GM12878 (cell line): ENCODE results near the gene CIAO2B. TPM values are rescaled to one million over a fixed set of nuclear protein-coding genes. Genes with fewer than 3 reads are reported as not detected.

Experiments
- ATAC-seq: fragments of 200-7000 bp; cut with Tn5 transposase; 3 replicates; pipeline ENCODE4 v1.9.1; 2020; ENCODE audit warnings: mild to moderate bottlenecking, moderate library complexity
- BruUV-seq: library from RNA; stranded (reverse); fragments of 400-500 nt; replicated peaks from 2 replicates; lab custom pipeline; 2021; lab: Mats Ljungman, UMichigan
- CTCF ChIA-PET: fragments of 300-600 bp; sonication (Branson Sonifier 250); formaldehyde crosslinking; extraction: SDS; loops from one replicate; lab custom pipeline; 2021; ENCODE audit warnings: inconsistent platforms; lab: Yijun Ruan, JAX
- POLR2A ChIA-PET: fragments of 350-600 bp; formaldehyde crosslinking; extraction: SDS; loops from one replicate; lab custom pipeline; 2021; ENCODE audit warnings: inconsistent platforms; lab: Charles Lee
- RAD21 ChIA-PET: fragments of 300-600 bp; sonication (Branson Sonifier 250); formaldehyde crosslinking; loops from one replicate; lab custom pipeline; 2023; ENCODE audit warnings: antibody characterized with exemption; ENCODE audit not compliant: unreplicated experiment; lab: Charles Lee
- SMC1A ChIA-PET: fragments of 300-600 bp; sonication (Branson Sonifier 250); formaldehyde crosslinking; loops from one replicate; lab custom pipeline; 2023; ENCODE audit not compliant: unreplicated experiment, uncharacterized antibody; lab: Charles Lee
- DNase-seq: peaks from one replicate; pipeline ENCODE4 v3.0.0-alpha.2; 2011; ENCODE audit warnings: low read depth, low spot score
- FAIRE-seq: peaks from 3 replicates; lab custom pipeline; 2011; peaks lifted over from hg19 to GRCh38; lab: Jason Lieb, UNC
- H2AFZ ChIP-seq: 2 replicates; pipeline ENCODE4 v1.6.0; 2011; ENCODE audit warnings: low read depth, low read length, control low read depth; ENCODE audit not compliant: control insufficient read depth
- H3K27ac ChIP-seq: 2 replicates; pipeline ENCODE4 v1.5.1; 2011; ENCODE audit warnings: control low read depth; ENCODE audit not compliant: control insufficient read depth, insufficient read depth
- H3K27me3 ChIP-seq, 2 experiments: replicated peaks in 1 of 2; 2 replicates each; pipeline versions ENCODE4 v1.6.0 to v1.6.1; 2011; ENCODE audit warnings: low read length in 1 of 2; ENCODE audit not compliant: control insufficient read depth in 2 of 2, insufficient read depth in 2 of 2
- H3K36me3 ChIP-seq, 2 experiments: 2 replicates each; pipeline ENCODE4 v1.5.1; 2011; ENCODE audit warnings: low read length in 1 of 2; ENCODE audit not compliant: control insufficient read depth in 2 of 2, insufficient read depth in 2 of 2
- H3K4me1 ChIP-seq: 2 replicates; pipeline ENCODE4 v1.6.1; 2011; ENCODE audit warnings: mild to moderate bottlenecking, low read length, moderate library complexity, mixed read lengths; ENCODE audit not compliant: control insufficient read depth, insufficient read depth
- H3K4me2 ChIP-seq: 2 replicates; pipeline ENCODE4 v1.6.0; 2011; ENCODE audit warnings: control low read depth; ENCODE audit not compliant: control insufficient read depth, insufficient read depth
- H3K4me3 ChIP-seq: fragments of 200-600 bp; sonication (generic); 2 replicates; pipeline ENCODE4 v1.5.1; 2016
- H3K79me2 ChIP-seq: 2 replicates; pipeline ENCODE4 v1.6.0; 2011; ENCODE audit warnings: low read length; ENCODE audit not compliant: control insufficient read depth, insufficient read depth
- H3K9ac ChIP-seq: 2 replicates; pipeline ENCODE4 v1.8.0; 2011; ENCODE audit warnings: low read length, control low read depth, mixed read lengths; ENCODE audit not compliant: control insufficient read depth, insufficient read depth
- H3K9me3 ChIP-seq: replicated peaks from 3 replicates; pipeline ENCODE4 v1.5.1; 2011; ENCODE audit warnings: mild to moderate bottlenecking, low read length; ENCODE audit not compliant: control insufficient read depth, insufficient read depth
- H4K20me1 ChIP-seq: 2 replicates; pipeline ENCODE4 v1.6.0; 2011; ENCODE audit not compliant: control insufficient read depth, insufficient read depth
- BACH1 ChIP-seq: fragments of 450-650 bp; IDR thresholded peaks from 2 replicates; pipeline ENCODE4 v1.6.1; 2017; ENCODE audit warnings: mild to moderate bottlenecking, borderline replicate concordance
- BRCA1 ChIP-seq: IDR thresholded peaks from 2 replicates; pipeline ENCODE4 v1.6.1; 2011; ENCODE audit warnings: low read depth, low read length, improper control_type of control experiment
- CEBPB ChIP-seq, 2 experiments: fragments of 150-350 bp in 1 of 2; IDR thresholded peaks; 2 replicates each; pipeline ENCODE4 v1.6.1; 2012 to 2014; ENCODE audit warnings: low read depth in 2 of 2, low read length in 2 of 2, borderline replicate concordance in 1 of 2, inconsistent platforms in 1 of 2
- HDGF ChIP-seq: fragments of 450-650 bp; IDR thresholded peaks from 2 replicates; pipeline ENCODE4 v1.6.1; 2016; ENCODE audit warnings: antibody characterized with exemption
- IKZF1 ChIP-seq: fragments of 450-650 bp; conservative IDR thresholded peaks from 2 replicates; pipeline ENCODE4 v1.6.1; 2017; ENCODE audit warnings: antibody characterized with exemption, mild to moderate bottlenecking
- JUNB ChIP-seq: IDR thresholded peaks from 2 replicates; pipeline ENCODE4 v1.6.1; 2016; ENCODE audit warnings: antibody characterized with exemption, mild to moderate bottlenecking
- MEF2A ChIP-seq: IDR thresholded peaks from 2 replicates; pipeline ENCODE4 v1.6.1; 2011; ENCODE audit warnings: low read depth, mild to moderate bottlenecking, low read length, moderate library complexity; ENCODE audit not compliant: insufficient read depth
- NFIC ChIP-seq: IDR thresholded peaks from 2 replicates; pipeline ENCODE4 v1.6.1; 2012; ENCODE audit warnings: low read depth, mild to moderate bottlenecking, inconsistent platforms, low read length, moderate library complexity
- NFXL1 ChIP-seq: fragments of 450-650 bp; IDR thresholded peaks from 2 replicates; pipeline ENCODE4 v1.6.1; 2017; ENCODE audit warnings: antibody characterized with exemption, mild to moderate bottlenecking, borderline replicate concordance
- POU2F2 ChIP-seq: IDR thresholded peaks from 3 replicates; pipeline ENCODE4 v1.6.1; 2011; ENCODE audit warnings: low read depth, mild to moderate bottlenecking, low read length, borderline replicate concordance
- RB1 ChIP-seq: fragments of 450-650 bp; formaldehyde crosslinking; IDR thresholded peaks from 2 replicates; pipeline ENCODE4 v1.6.1; 2017; ENCODE audit warnings: mild to moderate bottlenecking, borderline replicate concordance
- SIX5 ChIP-seq: IDR thresholded peaks from 2 replicates; pipeline ENCODE4 v1.6.1; 2011; ENCODE audit warnings: mild to moderate bottlenecking, low read depth, low read length, moderate library complexity; ENCODE audit not compliant: severe bottlenecking
- SPI1 ChIP-seq: IDR thresholded peaks from 2 replicates; pipeline ENCODE4 v1.6.1; 2011; ENCODE audit warnings: low read depth, mild to moderate bottlenecking, low read length, moderate library complexity, borderline replicate concordance; ENCODE audit not compliant: insufficient read depth
- SUZ12 ChIP-seq: fragments of 200-600 bp; sonication (generic); IDR thresholded peaks from one replicate; pipeline ENCODE4 v1.6.1; 2018; ENCODE audit warnings: antibody characterized with exemption, mild to moderate bottlenecking; ENCODE audit not compliant: unreplicated experiment
- TCF3 ChIP-seq: IDR thresholded peaks from 2 replicates; pipeline ENCODE4 v1.6.1; 2012; ENCODE audit warnings: low read depth, mild to moderate bottlenecking, low read length, borderline replicate concordance; ENCODE audit not compliant: insufficient read depth
- WGBS: methylation state at CpG from one replicate; pipeline ENCODE4 v1.1.6; 2016; ENCODE audit warnings: low lambda C conversion rate; ENCODE audit not compliant: insufficient replicate concordance, insufficient coverage; ENCODE audit errors: missing lambda C conversion rate; 5-methylcytosine and 5-hydroxymethylcytosine counted together
- in situ Hi-C: fragments of 300-500 bp; cut with MboI; formaldehyde crosslinking; loops from 9 replicates; pipeline ENCODE4 v1.14.3; 2018; ENCODE audit warnings: mixed read lengths
- intact Hi-C: fragments of 100-400 bp; cut with micrococcal nuclease; formaldehyde crosslinking; loops from one replicate; pipeline ENCODE4 v1.14.2; 2022; ENCODE audit not compliant: unreplicated experiment
- polyA plus RNA-seq, 11 experiments: library from polyadenylated mRNA; depleted of rRNA in 4 of 11; unstranded in 6 of 11; stranded (reverse) in 5 of 11; fragments of >200 nt; fragmentation: Nextera tagmentation in 4 of 11; fragmentation: Illumina TruSeq in 1 of 11; extraction: Ambion mirVana in 4 of 11; extraction: Trizol in 1 of 11; gene quantifications; 1 replicate in 1 of 11; 2 replicates in 10 of 11; pipeline versions ENCODE4 v1.2.1 to v1.2.3, GENCODE V29; 2011 to 2016; ENCODE audit warnings: inconsistent platforms in 2 of 11, missing spikeins in 2 of 11, low read depth in 1 of 11
- total RNA-seq, 4 experiments: library from RNA; depleted of rRNA in 3 of 4; stranded (reverse); fragments of >200 nt in 3 of 4; fragmentation: Illumina TruSeq in 1 of 4; extraction: Trizol in 1 of 4; gene quantifications; 2 replicates each; pipeline versions ENCODE4 v1.2.1 to v1.2.3, GENCODE V29; 2013 to 2021

CIAO2B gene
- total and polyA plus RNA-seq, 10 of the 15 experiments (the other 5 are each of a cell fraction or from before 2014, with no cell fraction given) = 76.4 to 241 (median 138) TPM

DNA sequence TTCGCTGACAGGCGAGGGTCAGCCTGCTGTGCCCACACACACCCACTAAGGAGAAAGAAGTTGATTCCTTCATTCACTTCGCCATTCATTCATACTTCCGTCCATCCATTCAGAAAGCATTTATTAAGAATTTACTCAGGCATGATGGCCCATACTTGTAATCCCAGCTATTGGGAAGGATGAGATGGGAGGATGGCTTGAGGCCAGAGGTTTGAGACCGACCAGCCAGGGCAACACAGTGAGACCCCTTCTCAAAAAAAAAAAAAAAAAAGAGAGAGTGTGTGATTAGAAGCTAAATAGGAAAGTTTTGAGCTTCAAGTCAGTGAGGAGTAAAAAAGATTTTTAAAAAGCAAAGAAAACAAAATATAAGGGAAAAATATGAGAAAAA is 9.8 kb upstream of the CIAO2B start:
- ChIA-PET CTCF (interaction anchor here (0.7 to 1.1 kb wide), 5 partner anchors 13 to 58 kb away, joined by 3 to 4 read pairs (median 3); no protein-coding TSS in a partner anchor), RAD21 (interaction anchor here (0.6 kb wide), 1 partner anchor 164 kb away, joined by 3 read pairs; no protein-coding TSS in a partner anchor), POLR2A (interaction anchor here (0.6 kb wide), 2 partner anchors 338 to 381 kb away, joined by 3 to 4 read pairs; no protein-coding TSS in a partner anchor), SMC1A (no interaction called here)
- no peaks in the 10 kb centered on the region for H3K9me3 ChIP-seq
- no peak overlapping the region for H2AFZ ChIP-seq
- intact Hi-C loops = no loop called here
- no peak overlapping the region for H3K4me3 ChIP-seq
- H3K36me3 ChIP-seq = peaks cover 0 to 2% of the 10 kb centered on the region in 2 experiments; a peak in 3 of 4 replicates
- H3K27me3 ChIP-seq = no peaks in the 10 kb centered on the region
- TF ChIP-seq BRCA1 (no peak), TCF3 (no peak), SUZ12 (no peak), HDGF (no peak), RB1 (no peak), POU2F2 (no peak), MEF2A (no peak), SIX5 (no peak), BACH1 (no peak), NFXL1 (no peak), CEBPB (IDR thresholded peaks at IDR 0.05; ENCODE audit: borderline replicate concordance in 1 of 2, low read depth in 2 of 2, low read length in 2 of 2) (no peak), SPI1 (no peak), NFIC (no peak), IKZF1 (no peak), JUNB (no peak)
- peaks cover 13% of the 10 kb centered on the region for H3K4me1 ChIP-seq
- BruUV-seq = no TSS peak
- H3K27ac ChIP-seq = no peak overlapping the region
- H3K9ac ChIP-seq = no peak overlapping the region
- DNase-seq = no peak
- H3K4me2 ChIP-seq = no peak overlapping the region
- no peaks in the 10 kb centered on the region for H4K20me1 ChIP-seq
- in situ Hi-C loops = no loop called here
- no peak for ATAC-seq
- H3K79me2 ChIP-seq = no peaks in the 10 kb centered on the region
- 87% methylated on average over 5 of the region's 5 CpGs for WGBS
- FAIRE-seq = no peak
